ENCODE data around the gene MMAB. TPM values are rescaled to one million over a fixed set of nuclear protein-coding genes. Genes with fewer than 3 reads are reported as not detected.
A peak's percentile ranks its signal among the peaks of the same experiment; 100 is the strongest.

Gene MMAB
- total RNA-seq, 2 donors from 2014 or later: 13.9 to 25.5 TPM

- DNase-seq (peak; percentile 59 to 66), ATAC-seq (replicated peaks in 1 of 2) (peak; percentile 37 to 47)
- H3K4me1 Mint-ChIP-seq (ENCODE audit: low read depth): peaks cover 30% of the 10 kb centered on the region
- no peaks in the 10 kb centered on the region for H3K27me3 Mint-ChIP-seq (ENCODE audit: low read depth)
- H3K27ac Mint-ChIP-seq: no peak overlapping the region
- peaks cover 0 to 2% of the 10 kb centered on the region in 2 donors for H3K36me3 Mint-ChIP-seq (ENCODE audit: insufficient read depth in 2 of 2)
- H3K9me3 Mint-ChIP-seq: no peaks in the 10 kb centered on the region
- H3K4me3 Mint-ChIP-seq: no peak overlapping the region
These were observed 24.6 kb upstream of the MMAB start for GRCh38 chr12:109597795-109598427.

- H3K9me3 Mint-ChIP-seq: no peaks in the 10 kb centered on the region
These were observed 24.1 kb upstream of the MMAB start for GRCh38 chr12:109597414-109597794.

GRCh38 chr12:109596418-109597244, 23.3 kb upstream of the MMAB start:
- Mint-ChIP-seq H3K4me1 (ENCODE audit: low read depth) (peaks cover 30% of the 10 kb centered on the region), H3K27ac (no peak overlapping the region), H3K36me3 (ENCODE audit: insufficient read depth in 2 of 2) (peaks cover 0 to 2% of the 10 kb centered on the region in 2 donors), H3K27me3 (ENCODE audit: low read depth) (no peaks in the 10 kb centered on the region), H3K9me3 (no peaks in the 10 kb centered on the region), H3K4me3 (no peak overlapping the region)
- DNase-seq: no peak
- ATAC-seq (replicated peaks in 1 of 2): no peak

More at GRCh38 chr12:109597414-109597794, 24.1 kb upstream of the MMAB start:
- Mint-ChIP-seq H3K4me1 (ENCODE audit: low read depth) (peaks cover 30% of the 10 kb centered on the region), H3K27ac (no peak overlapping the region), H3K4me3 (no peak overlapping the region), H3K27me3 (ENCODE audit: low read depth) (no peaks in the 10 kb centered on the region), H3K36me3 (ENCODE audit: insufficient read depth in 2 of 2) (peaks cover 0 to 2% of the 10 kb centered on the region in 2 donors)
- ATAC-seq (replicated peaks in 1 of 2) (no peak), DNase-seq (no peak)

- Mint-ChIP-seq H3K27me3 (ENCODE audit: low read depth) (no peaks in the 10 kb centered on the region), H3K9me3 (no peaks in the 10 kb centered on the region), H3K4me3 (peak overlapping the region in 1 of 2 donors; percentile 3), H3K4me1 (ENCODE audit: low read depth) (peaks cover 30% of the 10 kb centered on the region), H3K36me3 (ENCODE audit: insufficient read depth in 2 of 2) (peaks cover 0 to 2% of the 10 kb centered on the region in 2 donors), H3K27ac (no peak overlapping the region)
- ATAC-seq (replicated peaks in 1 of 2) (peak; percentile 86 to 94), DNase-seq (peak; percentile 46 to 65)
These were observed 22.1 kb upstream of the MMAB start for GRCh38 chr12:109595321-109595902.

- no peak overlapping the region for H3K4me3 Mint-ChIP-seq
These were observed 21.4 kb upstream of the MMAB start for GRCh38 chr12:109594556-109595317.

GRCh38 chr12:109592905-109593272, 19.6 kb upstream of the MMAB start:
- no peak for DNase-seq
- Mint-ChIP-seq H3K36me3 (ENCODE audit: insufficient read depth in 2 of 2) (peaks cover 2% of the 10 kb centered on the region in 2 donors), H3K9me3 (no peaks in the 10 kb centered on the region), H3K27ac (no peak overlapping the region), H3K4me1 (ENCODE audit: low read depth) (peaks cover 25% of the 10 kb centered on the region), H3K27me3 (ENCODE audit: low read depth) (no peaks in the 10 kb centered on the region), H3K4me3 (no peak overlapping the region)
- ATAC-seq (replicated peaks in 1 of 2): no peak

More at GRCh38 chr12:109594556-109595317, 21.4 kb upstream of the MMAB start:
- Mint-ChIP-seq H3K36me3 (ENCODE audit: insufficient read depth in 2 of 2) (peaks cover 0 to 2% of the 10 kb centered on the region in 2 donors), H3K4me1 (ENCODE audit: low read depth) (peaks cover 30% of the 10 kb centered on the region), H3K27me3 (ENCODE audit: low read depth) (no peaks in the 10 kb centered on the region), H3K9me3 (no peaks in the 10 kb centered on the region), H3K27ac (no peak overlapping the region)
- DNase-seq (no peak), ATAC-seq (replicated peaks in 1 of 2) (no peak)

- H3K27me3 Mint-ChIP-seq (ENCODE audit: low read depth): no peaks in the 10 kb centered on the region
- no peak overlapping the region for H3K4me3 Mint-ChIP-seq
- H3K27ac Mint-ChIP-seq: no peak overlapping the region
- H3K4me1 Mint-ChIP-seq (ENCODE audit: low read depth): peaks cover 20% of the 10 kb centered on the region
- DNase-seq (no peak), ATAC-seq (replicated peaks in 1 of 2) (no peak)
- no peaks in the 10 kb centered on the region for H3K9me3 Mint-ChIP-seq
- H3K36me3 Mint-ChIP-seq (ENCODE audit: insufficient read depth in 2 of 2): peaks cover 2 to 3% of the 10 kb centered on the region in 2 donors
These were observed 19.0 kb upstream of the MMAB start for GRCh38 chr12:109592195-109592904.

GRCh38 chr12:109591041-109591440, 17.7 kb upstream of the MMAB start:
- Mint-ChIP-seq H3K4me1 (ENCODE audit: low read depth) (peaks cover 16% of the 10 kb centered on the region), H3K4me3 (no peak overlapping the region), H3K27me3 (ENCODE audit: low read depth) (no peaks in the 10 kb centered on the region), H3K27ac (no peak overlapping the region), H3K36me3 (ENCODE audit: insufficient read depth in 2 of 2) (peaks cover 2 to 3% of the 10 kb centered on the region in 2 donors), H3K9me3 (no peaks in the 10 kb centered on the region)
- DNase-seq: no peak
- ATAC-seq (replicated peaks in 1 of 2): no peak

GRCh38 chr12:109590566-109590965, 17.3 kb upstream of the MMAB start:
- Mint-ChIP-seq H3K36me3 (ENCODE audit: insufficient read depth in 2 of 2) (peaks cover 2 to 3% of the 10 kb centered on the region in 2 donors), H3K9me3 (no peaks in the 10 kb centered on the region), H3K4me1 (ENCODE audit: low read depth) (peaks cover 12% of the 10 kb centered on the region), H3K4me3 (no peak overlapping the region), H3K27me3 (ENCODE audit: low read depth) (no peaks in the 10 kb centered on the region), H3K27ac (no peak overlapping the region)
- DNase-seq (no peak), ATAC-seq (replicated peaks in 1 of 2) (no peak)

GRCh38 chr12:109589691-109590245, 16.5 kb upstream of the MMAB start:
- no peak overlapping the region for H3K27ac Mint-ChIP-seq
- no peaks in the 10 kb centered on the region for H3K9me3 Mint-ChIP-seq
- H3K4me3 Mint-ChIP-seq: no peak overlapping the region
- peaks cover 2 to 3% of the 10 kb centered on the region in 2 donors for H3K36me3 Mint-ChIP-seq (ENCODE audit: insufficient read depth in 2 of 2)
- no peak for ATAC-seq (replicated peaks in 1 of 2)
- DNase-seq: no peak
- no peaks in the 10 kb centered on the region for H3K27me3 Mint-ChIP-seq (ENCODE audit: low read depth)
- peaks cover 4% of the 10 kb centered on the region for H3K4me1 Mint-ChIP-seq (ENCODE audit: low read depth)

- Mint-ChIP-seq H3K36me3 (ENCODE audit: insufficient read depth in 2 of 2) (peaks cover 2 to 3% of the 10 kb centered on the region in 2 donors), H3K27ac (no peak overlapping the region), H3K4me1 (ENCODE audit: low read depth) (no peaks in the 10 kb centered on the region), H3K4me3 (no peak overlapping the region), H3K9me3 (no peaks in the 10 kb centered on the region), H3K27me3 (ENCODE audit: low read depth) (no peaks in the 10 kb centered on the region)
- ATAC-seq (replicated peaks in 1 of 2) (no peak), DNase-seq (no peak)
These were observed 15.9 kb upstream of the MMAB start for GRCh38 chr12:109589240-109589590.
